ENCODE results near the gene ADGRB2. TPM values are rescaled to one million over a fixed set of nuclear protein-coding genes. Genes with fewer than 3 reads are reported as not detected.
A peak's percentile ranks its signal among the peaks of the same experiment; 100 is the strongest.

ADGRB2 gene
- total RNA-seq, 1 experiment from 2014 or later, result 10.9 TPM

GRCh38 chr1:31715087-31715872, 48.9 kb downstream of the ADGRB2 start:
- Histone ChIP-seq H2BK120ac (ENCODE audit: low read depth, low read length, poor library complexity, severe bottlenecking) (no peak overlapping the region), H3K79me1 (ENCODE audit: insufficient read depth, low read depth, low read length, poor library complexity, severe bottlenecking) (no peaks in the 10 kb centered on the region), H2BK5ac (ENCODE audit: insufficient read length, low read length) (no peak overlapping the region), H2BK20ac (ENCODE audit: low read depth, low read length, poor library complexity, severe bottlenecking) (no peak overlapping the region), H3K23me2 (ENCODE audit: insufficient read length, low read depth, low read length, poor library complexity, severe bottlenecking) (peaks cover 8% of the 10 kb centered on the region), H4K91ac (ENCODE audit: insufficient read length, low read depth, low read length) (no peak overlapping the region), H3K27me3 (ENCODE audit: insufficient read depth, low read length) (no peaks in the 10 kb centered on the region), H3K4me1 (ENCODE audit: insufficient read depth, low read length) (peaks cover 3% of the 10 kb centered on the region; the same call in 1 of the 2 replicates), H3K9me3 (ENCODE audit: control insufficient read depth, low read depth, low read length) (no peaks in the 10 kb centered on the region), H4K20me1 (ENCODE audit: control insufficient read depth, insufficient read depth, insufficient read length) (no peaks in the 10 kb centered on the region), H3K79me2 (ENCODE audit: insufficient read depth, low read length) (no peaks in the 10 kb centered on the region), H4K5ac (ENCODE audit: insufficient read length, low read depth, low read length) (no peak overlapping the region), H2BK12ac (ENCODE audit: insufficient read length, low read depth, low read length) (no peak overlapping the region), H3K14ac (ENCODE audit: insufficient read depth, low read length) (no peak overlapping the region; the same call in 1 of the 2 replicates), H2AK5ac (ENCODE audit: insufficient read length, low read length) (no peak overlapping the region), H3K9ac (ENCODE audit: extremely low read depth, insufficient read length, low read length) (no peak overlapping the region), H3K23ac (ENCODE audit: insufficient read length, low read depth, low read length) (no peak overlapping the region), H2BK15ac (ENCODE audit: low read depth, low read length) (no peak overlapping the region), H3T11ph (ENCODE audit: low read length) (no peak overlapping the region), H3K56ac (ENCODE audit: insufficient read length, low read depth, low read length) (no peak overlapping the region), H4K8ac (replicated peaks; ENCODE audit: insufficient read length, low read depth, low read length) (no peak overlapping the region), H3K4ac (ENCODE audit: low read depth, low read length) (no peak overlapping the region), H2AFZ (ENCODE audit: low read length) (no peak overlapping the region), H3K4me2 (ENCODE audit: insufficient read depth, insufficient read length, low read length) (peak overlapping the region; percentile 54), H3K27ac (ENCODE audit: insufficient read length, low read depth, low read length) (no peak overlapping the region), H3K18ac (ENCODE audit: insufficient read length, low read depth, low read length) (no peak overlapping the region)
- peak overlapping the region; percentile 75 to 85 for H3K4me3 Mint-ChIP-seq
- no CpG with 5 or more reads among the region's 44 CpGs for WGBS (ENCODE audit: extremely low coverage, insufficient read length, low lambda C conversion rate)
- TF ChIP-seq CTCF (conservative IDR thresholded peaks at IDR 0.05), result peak; percentile 89
- no peaks in the 10 kb centered on the region; a peak in 1 of 5 replicates for H3K9me3 Mint-ChIP-seq
- peak overlapping the region; percentile 74 to 97 (median 96) for H3K27ac Mint-ChIP-seq
- H3K27me3 Mint-ChIP-seq (ENCODE audit: low read depth), result peaks cover 17% of the 10 kb centered on the region
- DNase-seq, result peak; percentile 100
- no peaks in the 10 kb centered on the region for H3K36me3 Mint-ChIP-seq (ENCODE audit: insufficient read depth in 1 of 3, low read depth in 3 of 3)
- H3K4me1 Mint-ChIP-seq, result peaks cover 27 to 30% of the 10 kb centered on the region in 2 experiments
